Ammon's horn (tissue), 1 donor: Measurements from ENCODE around the gene PMCH.
"Not testable (repeated sequence)": the region's sequence is repeated elsewhere in the genome, so short reads cannot be mapped to it uniquely, and the experiment has no call there.

Experiments used
- DNase-seq: peaks from one replicate; pipeline ENCODE4 v3.0.0-alpha.2; 2016; ENCODE audit warnings: low spot score

The PMCH gene

DNA sequence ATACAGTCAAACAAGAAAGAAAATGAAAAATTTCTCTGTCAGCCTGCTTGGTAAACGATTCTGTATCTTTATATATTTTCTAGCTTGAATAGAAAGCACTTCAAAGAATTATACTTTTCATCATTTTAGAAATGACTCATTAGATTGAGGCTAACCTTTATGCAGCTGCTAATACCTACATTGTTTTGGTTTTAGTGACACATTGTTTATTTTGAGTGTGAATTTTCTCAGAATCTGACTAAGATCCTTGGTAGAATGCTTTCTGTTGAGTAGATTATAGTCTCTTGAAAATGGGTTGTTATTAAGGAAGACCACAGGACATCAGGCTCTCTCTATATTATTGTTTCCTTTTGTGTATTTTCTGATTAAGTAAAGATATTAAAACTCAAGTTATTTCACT lies at the start of gene PMCH:
Gene PMCH (minus strand): TSS at position 45 of the 400 bp plus-strand sequence. CDS start 63 bp downstream, outside the sequence.
- DNase-seq, result no peak

GRCh38 chr12:102240859-102241258 lies 43.2 kb upstream of the PMCH start:
- DNase-seq, result not testable (repeated sequence)

GRCh38 chr12:102234599-102234998 lies 37.0 kb upstream of the PMCH start:
- no peak for DNase-seq

- no peak for DNase-seq
Observed at GRCh38 chr12:102232446-102232845, 34.8 kb upstream of the PMCH start.

DNA sequence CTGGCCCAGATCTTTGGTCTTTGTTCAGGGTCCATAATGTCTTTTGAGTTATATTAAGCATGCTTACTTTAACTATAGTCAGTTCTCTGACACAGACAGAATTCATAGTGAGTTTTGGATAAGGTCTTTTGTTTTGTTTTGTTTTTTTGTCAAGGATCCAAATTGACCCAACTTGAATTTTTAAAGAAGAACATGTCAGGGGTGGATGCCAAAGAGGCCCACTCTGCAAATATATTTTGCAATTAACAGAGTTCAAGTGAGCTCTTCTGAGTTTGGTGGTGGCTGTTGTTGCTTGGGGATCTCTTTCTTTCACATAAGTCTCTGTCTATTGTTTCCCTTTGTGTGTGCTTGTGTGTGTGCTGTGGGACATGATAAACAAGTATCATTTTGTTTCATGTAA lies 34.4 kb upstream of the PMCH start:
- DNase-seq, result no peak

GRCh38 chr12:102227954-102228353 lies 30.3 kb upstream of the PMCH start:
- no peak for DNase-seq

GRCh38 chr12:102220736-102221135 lies 23.1 kb upstream of the PMCH start:
- DNase-seq, result no peak

DNA sequence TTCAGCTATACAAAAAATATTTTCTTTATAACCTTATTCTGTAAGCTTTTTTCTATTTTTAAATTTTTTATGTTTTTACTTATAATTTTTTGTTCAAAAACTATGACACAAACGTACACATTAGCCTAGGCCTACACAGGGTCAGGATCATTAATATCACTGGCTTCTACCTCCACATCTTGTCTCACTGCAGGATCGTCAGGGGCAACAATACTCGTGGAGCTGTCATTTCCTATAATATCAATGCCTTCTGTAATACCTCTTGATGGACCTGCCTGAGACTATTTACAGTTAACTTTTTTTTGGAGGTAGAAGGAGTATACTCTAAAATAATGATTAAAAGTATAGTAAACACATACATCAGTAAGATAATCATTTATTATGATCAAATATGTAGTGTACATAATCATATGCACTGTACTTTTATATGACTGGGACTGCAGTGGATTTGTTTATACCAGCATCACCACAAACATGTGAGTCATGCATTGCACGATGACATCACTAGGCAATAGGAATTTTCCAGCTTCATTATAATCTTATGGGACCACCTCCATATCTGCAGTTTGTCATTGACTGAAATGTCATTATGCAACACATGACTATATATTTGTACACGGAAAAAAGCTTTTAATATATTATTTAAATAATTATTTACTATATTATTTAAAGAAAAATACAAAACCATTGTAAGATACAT lies 18.5 kb upstream of the PMCH start:
- no peak for DNase-seq

GRCh38 chr12:102204025-102204424 lies 6.4 kb upstream of the PMCH start:
- no peak for DNase-seq

GRCh38 chr12:102202556-102202955 lies 4.9 kb upstream of the PMCH start:
- DNase-seq, result no peak

DNA sequence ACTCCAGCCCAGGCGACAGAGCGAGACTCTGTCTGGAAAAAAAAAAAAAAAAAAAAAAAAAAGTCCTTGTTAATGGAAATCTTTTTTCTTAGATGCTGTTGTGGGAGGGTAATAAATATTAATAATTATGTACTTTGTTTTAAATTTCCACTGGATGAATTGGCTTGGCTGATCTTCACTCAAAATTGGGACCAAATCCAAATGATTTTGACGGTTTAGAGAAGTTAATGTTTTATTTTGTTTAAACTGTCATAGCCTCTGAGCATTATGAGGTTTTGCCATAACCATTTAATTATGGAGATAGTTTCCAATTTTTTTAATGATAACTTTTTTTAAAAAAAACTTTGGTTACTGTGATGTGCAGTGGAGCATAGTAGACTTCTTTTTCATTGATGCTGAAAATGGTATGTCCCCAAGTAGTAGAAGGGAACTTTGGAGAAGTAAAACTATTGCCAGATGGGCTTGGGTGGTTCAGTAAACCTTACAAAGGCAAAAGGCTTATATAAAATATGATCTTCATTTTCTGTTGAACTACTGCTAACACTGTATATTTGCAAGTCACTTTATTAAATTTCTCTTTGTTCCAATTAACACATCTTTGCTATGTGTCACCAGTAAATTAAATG lies 3.9 kb upstream of the PMCH start:
- no peak for DNase-seq

DNA sequence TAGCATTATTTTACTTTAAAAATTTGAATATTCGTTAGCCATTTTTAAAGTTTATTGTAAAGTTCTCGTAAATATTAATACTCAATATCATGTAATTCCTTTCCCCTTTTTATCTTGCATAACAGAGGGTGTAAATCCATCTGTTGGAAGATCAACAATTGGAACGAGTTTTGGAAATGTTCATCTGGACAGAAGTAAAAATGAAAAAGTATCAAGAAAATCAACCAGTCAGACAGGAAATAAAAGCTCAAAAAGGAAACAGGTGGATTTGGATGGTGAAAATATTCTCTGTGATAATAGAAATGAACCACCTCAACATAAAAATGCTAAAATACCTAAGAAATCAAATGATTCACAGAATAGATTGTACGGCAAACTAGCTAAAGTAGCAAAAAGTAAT lies 1.8 kb downstream of the PMCH start:
- DNase-seq, result no peak

GRCh38 chr12:102182635-102183034 lies 15.0 kb downstream of the PMCH start:
- no peak for DNase-seq

DNA sequence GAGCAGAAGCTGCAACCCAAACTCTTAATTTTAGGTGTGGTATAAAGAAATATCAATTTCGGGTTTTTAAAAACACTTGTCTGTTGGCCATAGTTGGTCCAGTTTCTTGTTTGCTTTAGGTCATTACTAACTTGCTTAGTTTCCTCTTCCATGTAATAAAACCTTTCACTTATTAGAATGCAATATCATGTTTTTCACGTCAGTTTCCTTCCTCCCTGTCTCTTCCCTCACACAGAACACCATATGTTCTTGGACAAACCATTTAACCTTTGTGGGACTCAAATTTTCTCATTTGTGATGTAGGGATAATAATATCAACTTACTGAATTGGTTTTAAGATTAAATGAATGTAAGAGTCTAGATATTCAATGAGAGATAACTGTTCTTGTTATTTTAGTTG lies 22.9 kb downstream of the PMCH start:
- DNase-seq, result no peak

DNA sequence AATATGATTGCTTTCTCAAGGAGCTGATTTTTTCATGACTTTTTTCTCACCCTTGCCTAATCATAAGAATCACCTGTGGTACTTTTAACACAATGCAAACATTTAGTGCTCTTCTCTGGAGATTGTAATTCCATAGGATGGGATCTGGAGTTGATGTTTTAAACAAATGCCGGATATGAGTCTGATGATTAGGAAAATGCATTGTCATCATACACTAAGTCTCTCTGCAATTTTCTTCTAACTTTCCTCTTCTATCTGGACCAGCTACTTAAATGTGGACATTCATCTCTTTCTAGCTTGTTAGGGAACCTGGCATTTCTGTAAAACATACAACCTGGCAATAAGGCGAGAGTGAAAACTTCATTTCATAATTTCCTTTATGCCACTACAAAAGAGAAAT lies 23.5 kb downstream of the PMCH start:
- no peak for DNase-seq

- no peak for DNase-seq
Observed at GRCh38 chr12:102172436-102172835, 25.2 kb downstream of the PMCH start.

DNA sequence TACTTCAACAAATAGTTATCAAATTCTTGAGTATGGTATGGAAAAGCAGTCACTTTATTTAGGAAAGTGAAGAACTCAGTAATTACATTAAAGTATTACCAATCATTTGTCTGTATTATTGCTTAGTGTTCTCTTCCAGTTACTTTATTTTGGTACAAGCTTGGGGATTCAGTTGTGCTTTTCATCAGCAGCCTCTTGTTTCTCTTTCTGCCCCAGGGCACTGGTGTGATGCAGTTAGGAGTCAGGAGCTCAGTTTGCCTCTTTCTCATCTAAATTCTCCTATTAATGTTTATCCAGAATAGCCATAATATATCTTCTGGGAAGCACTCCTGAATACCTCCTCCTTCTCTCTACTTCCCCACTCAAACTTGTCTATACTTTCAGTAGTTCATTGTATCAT lies 25.7 kb downstream of the PMCH start:
- DNase-seq, result no peak

GRCh38 chr12:102169922-102170621 lies 27.6 kb downstream of the PMCH start:
- DNase-seq, result peak; percentile 8

DNA sequence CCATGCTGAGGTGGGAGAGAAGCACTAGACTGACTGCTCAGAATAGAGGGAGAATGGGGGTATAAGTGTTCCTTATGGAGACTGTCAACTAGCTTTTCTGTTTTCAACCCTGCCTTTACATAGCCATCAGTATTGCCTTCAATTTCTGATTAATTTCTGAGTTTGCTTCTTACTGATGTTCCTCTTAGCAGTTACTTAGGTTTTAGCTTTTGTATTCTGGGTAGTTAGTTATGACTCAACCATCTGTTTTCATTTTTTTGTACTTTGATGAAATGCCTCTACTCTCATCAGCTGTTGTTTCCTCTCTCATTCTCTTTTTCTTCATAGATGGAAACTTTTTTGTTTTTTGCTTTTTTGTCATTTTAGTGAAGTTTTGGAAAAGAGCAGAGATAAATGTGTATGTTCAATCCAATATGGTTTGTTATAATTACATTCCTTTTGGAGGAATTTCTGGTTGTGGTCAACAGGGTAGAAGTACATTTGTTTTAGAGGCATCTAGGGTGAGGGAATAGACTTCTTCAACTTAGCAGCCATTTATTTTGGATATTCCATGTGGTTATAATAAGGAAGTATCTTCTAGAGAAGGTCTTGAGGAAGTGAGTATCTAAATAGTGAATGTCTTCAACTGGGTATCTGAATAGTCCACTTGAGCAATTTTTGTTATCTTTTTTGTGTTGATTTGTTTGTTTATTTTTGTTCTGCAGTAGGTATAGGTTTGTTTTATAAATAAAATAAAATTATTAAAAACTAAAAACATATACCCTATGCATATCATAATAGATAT lies 29.6 kb downstream of the PMCH start:
- no peak for DNase-seq

GRCh38 chr12:102163383-102163782 lies 34.2 kb downstream of the PMCH start:
- no peak for DNase-seq

- not testable (repeated sequence) for DNase-seq
Observed at GRCh38 chr12:102155206-102155605, 42.4 kb downstream of the PMCH start.

- DNase-seq, result not testable (repeated sequence)
Observed at GRCh38 chr12:102147062-102147587, 50.5 kb downstream of the PMCH start.
